GM12878 (cell line): Measurements from ENCODE around the gene MLXIPL. TPM values are rescaled to one million over a fixed set of nuclear protein-coding genes. Genes with fewer than 3 reads are reported as not detected.

Experiments
- BCL11A ChIP-seq: IDR thresholded peaks from 2 replicates; pipeline ENCODE4 v1.6.1; 2011; ENCODE audit warnings: low read depth, low read length
- CEBPZ ChIP-seq: fragments of 150-350 bp; IDR thresholded peaks from 2 replicates; pipeline ENCODE4 v1.6.1; 2016; ENCODE audit warnings: low read depth, low read length
- CREM ChIP-seq: IDR thresholded peaks from 2 replicates; pipeline ENCODE4 v1.6.1; 2014; ENCODE audit warnings: antibody characterized with exemption, low read depth
- CUX1 ChIP-seq: IDR thresholded peaks from 2 replicates; pipeline ENCODE4 v1.6.1; 2012; ENCODE audit warnings: improper control_type of control experiment, low read depth, low read length; ENCODE audit not compliant: insufficient replicate concordance
- DPF2 ChIP-seq: fragments of 450-650 bp; IDR thresholded peaks from 2 replicates; pipeline ENCODE4 v1.6.1; 2017; ENCODE audit warnings: mild to moderate bottlenecking
- ESRRA ChIP-seq: IDR thresholded peaks from 2 replicates; pipeline ENCODE4 v1.6.1; 2012; ENCODE audit warnings: mild to moderate bottlenecking, low read length, improper control_type of control experiment
- HSF1 ChIP-seq: fragments of 150-350 bp; IDR thresholded peaks from 2 replicates; pipeline ENCODE4 v1.6.1; 2014; ENCODE audit warnings: mild to moderate bottlenecking, low read depth, low read length
- MLLT1 ChIP-seq: fragments of 450-650 bp; IDR thresholded peaks from 2 replicates; pipeline ENCODE4 v1.6.1; 2016; ENCODE audit warnings: mild to moderate bottlenecking
- PBX3 ChIP-seq: IDR thresholded peaks from 2 replicates; pipeline ENCODE4 v1.6.1; 2011; ENCODE audit warnings: mild to moderate bottlenecking, low read depth, low read length, moderate library complexity; ENCODE audit not compliant: insufficient replicate concordance
- SP1 ChIP-seq: IDR thresholded peaks from one replicate; pipeline ENCODE4 v1.6.1; 2011; ENCODE audit warnings: low read depth, low read length
- USF2 ChIP-seq: IDR thresholded peaks from 2 replicates; pipeline ENCODE4 v1.6.1; 2011; ENCODE audit warnings: low read depth, low read length, improper control_type of control experiment, borderline replicate concordance
- WRNIP1 ChIP-seq: IDR thresholded peaks from 2 replicates; pipeline ENCODE4 v1.6.1; 2011; ENCODE audit warnings: low read depth, low read length, improper control_type of control experiment, borderline replicate concordance
- YY1 ChIP-seq: IDR thresholded peaks from 2 replicates; pipeline ENCODE4 v1.6.1; 2011; ENCODE audit warnings: low read depth, mild to moderate bottlenecking, low read length
- ZNF217 ChIP-seq: fragments of 450-650 bp; IDR thresholded peaks from 2 replicates; pipeline ENCODE4 v1.6.1; 2017; ENCODE audit warnings: antibody characterized with exemption, mild to moderate bottlenecking
- ZSCAN29 ChIP-seq: fragments of 450-650 bp; IDR thresholded peaks from 2 replicates; pipeline ENCODE4 v1.6.1; 2017; ENCODE audit warnings: mild to moderate bottlenecking, moderate library complexity
- polyA plus RNA-seq, 11 experiments: library from polyadenylated mRNA; depleted of rRNA in 4 of 11; unstranded in 6 of 11; stranded (reverse) in 5 of 11; fragments of >200 nt; fragmentation: Nextera tagmentation in 4 of 11; fragmentation: Illumina TruSeq in 1 of 11; extraction: Ambion mirVana in 4 of 11; extraction: Trizol in 1 of 11; gene quantifications; 1 replicate in 1 of 11; 2 replicates in 10 of 11; pipeline versions ENCODE4 v1.2.1 to v1.2.3, GENCODE V29; 2011 to 2016; ENCODE audit warnings: inconsistent platforms in 2 of 11, missing spikeins in 2 of 11, low read depth in 1 of 11
- total RNA-seq, 4 experiments: library from RNA; depleted of rRNA in 3 of 4; stranded (reverse); fragments of >200 nt in 3 of 4; fragmentation: Illumina TruSeq in 1 of 4; extraction: Trizol in 1 of 4; gene quantifications; 2 replicates each; pipeline versions ENCODE4 v1.2.1 to v1.2.3, GENCODE V29; 2013 to 2021

MLXIPL gene
- total and polyA plus RNA-seq, 10 of the 15 experiments (the other 5 are each of a cell fraction or from before 2014, with no cell fraction given): 0.21 TPM; not detected in 9

- no peak for TF ChIP-seq HSF1
- TF ChIP-seq ZSCAN29: peak; percentile 86
- no peak for TF ChIP-seq BCL11A
- TF ChIP-seq PBX3: no peak
- peak; percentile 91 for TF ChIP-seq SP1
- peak; percentile 92 for TF ChIP-seq ZNF217
- TF ChIP-seq YY1: peak; percentile 89
- TF ChIP-seq USF2: no peak
- 0 out of 2 replicates have a peak, but pooled peaks have one; percentile 51 for TF ChIP-seq ESRRA
- no peak for TF ChIP-seq MLLT1
- 0 out of 2 replicates have a peak, but pooled peaks have one; percentile 30 for TF ChIP-seq DPF2
- TF ChIP-seq CREM: no peak
- TF ChIP-seq CUX1: no peak
- TF ChIP-seq CEBPZ: no peak
- no peak for TF ChIP-seq WRNIP1
Observed at GRCh38 chr7:73667344-73668102, 43.2 kb upstream of the MLXIPL start, which contains the start of gene VPS37D (continued).
